Subcutaneous adipose tissue (tissue), 4 donors: ENCODE measurements around the gene SUSD1. TPM values are rescaled to one million over a fixed set of nuclear protein-coding genes. Genes with fewer than 3 reads are reported as not detected.

Experiments
- CTCF ChIP-seq: fragments of 450-650 bp; IDR thresholded peaks from one replicate; pipeline ENCODE4 v1.5.1; 2016; ENCODE audit warnings: low read depth, mild to moderate bottlenecking, control low read depth, antibody characterized with exemption, moderate library complexity
- total RNA-seq, 4 donors: library from RNA; depleted of rRNA; stranded (reverse); fragments of >200 nt; gene quantifications; one replicate each; pipeline ENCODE4 v1.1.0, GENCODE V29; 2016

The SUSD1 gene
- total RNA-seq, 4 donors from 2014 or later, result 8.4 to 24.6 (median 16.3) TPM

DNA sequence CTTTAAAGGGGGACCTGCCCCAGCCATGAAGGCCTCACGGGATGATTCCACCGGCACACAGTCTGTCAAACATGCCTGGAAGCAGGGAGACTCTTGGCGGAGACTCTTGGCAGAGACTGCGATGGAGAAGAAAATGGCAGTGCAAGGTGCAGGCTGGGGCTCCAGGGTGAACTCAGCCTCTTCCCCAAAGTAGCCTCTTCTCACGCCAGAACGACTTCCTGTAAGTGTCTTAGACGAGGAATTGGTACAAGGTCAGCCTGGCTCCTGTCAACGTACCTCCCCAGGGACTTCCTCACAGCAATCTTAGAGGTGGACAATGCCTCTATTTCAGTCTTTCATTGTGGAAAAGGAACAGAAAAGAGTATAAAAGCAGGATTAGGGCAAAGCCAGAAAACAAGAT lies 169.2 kb downstream of the SUSD1 start:
- no peak for TF ChIP-seq CTCF

DNA sequence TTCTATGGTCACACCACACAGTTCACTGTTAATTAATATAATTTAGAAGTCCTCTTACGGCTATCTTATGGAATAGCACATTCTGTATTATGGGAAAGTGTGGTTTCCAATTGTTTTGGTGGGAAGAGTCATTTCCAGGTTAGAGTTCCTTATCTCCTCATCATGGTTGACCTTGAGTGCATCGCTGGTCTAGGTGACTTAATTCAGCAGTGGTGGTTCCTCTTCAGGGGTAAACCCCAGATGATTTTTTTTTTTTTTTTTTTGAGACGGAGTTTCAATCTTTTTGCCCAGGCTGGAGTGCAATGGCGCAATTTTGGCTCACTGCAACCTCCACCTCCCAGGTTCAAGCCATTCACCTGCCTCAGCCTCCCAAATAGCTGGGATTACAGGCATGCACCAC lies 171.6 kb downstream of the SUSD1 start:
- no peak for TF ChIP-seq CTCF

DNA sequence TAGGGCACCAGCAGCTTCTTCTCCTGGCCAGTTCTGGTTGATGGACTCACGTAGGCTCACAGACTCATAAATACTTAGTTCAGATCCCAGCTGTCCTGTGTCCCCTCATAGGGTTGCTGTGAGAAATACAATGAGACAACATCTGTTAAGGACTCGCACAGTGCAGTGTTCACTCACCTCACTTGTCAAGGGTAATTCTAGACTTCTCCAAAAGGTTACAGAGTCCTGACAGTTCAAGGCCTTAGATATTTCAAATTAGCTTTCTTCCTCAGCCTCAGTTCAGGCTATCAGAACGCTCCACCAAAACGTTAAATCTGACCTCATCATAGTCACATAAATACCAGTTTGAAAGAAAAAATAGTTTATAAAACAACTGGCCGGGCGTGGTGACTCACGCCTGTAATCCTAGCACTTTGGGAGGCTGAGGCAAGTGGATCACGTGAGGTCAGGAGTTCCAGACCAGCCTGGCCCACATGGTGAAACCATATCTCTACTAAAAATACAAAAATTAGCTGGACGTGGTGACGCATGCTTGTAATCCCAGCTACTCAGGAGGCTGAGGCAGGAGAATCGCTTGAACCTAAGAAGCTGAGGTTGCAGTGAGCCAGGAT lies 172.1 kb downstream of the SUSD1 start:
- no peak for TF ChIP-seq CTCF

DNA sequence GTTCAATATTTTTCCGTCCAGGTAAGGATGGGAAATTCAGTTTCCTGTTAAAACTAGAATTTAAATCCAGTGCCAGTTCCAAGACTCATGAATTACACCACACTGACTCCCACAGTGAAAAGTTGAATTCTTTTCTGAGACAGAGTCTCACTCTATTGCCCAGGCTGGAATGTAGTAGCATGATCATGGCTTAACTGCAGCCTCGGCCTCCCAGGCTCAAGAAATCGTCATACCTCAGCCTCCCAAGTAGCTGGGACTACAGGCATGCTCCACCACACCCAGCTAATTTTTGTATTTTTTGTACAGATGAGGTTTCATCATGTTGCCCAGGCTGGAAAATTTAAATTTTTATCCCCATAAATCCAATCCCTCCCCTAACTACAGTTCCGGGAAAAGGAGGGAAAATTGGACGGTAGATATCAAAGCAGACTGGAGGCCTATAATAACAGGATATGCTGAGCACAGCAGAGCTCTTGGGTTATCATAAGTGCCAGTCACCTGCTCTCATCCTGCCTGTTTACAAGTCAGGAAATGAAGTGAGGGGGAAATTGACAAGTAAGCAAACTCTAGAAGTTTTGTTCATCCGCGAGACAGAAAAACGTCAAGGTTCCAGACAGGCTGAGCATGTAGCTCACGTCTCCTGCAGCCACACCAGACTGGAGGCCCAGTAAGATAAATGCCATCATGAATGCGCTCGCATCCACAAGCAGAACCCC lies 172.8 kb downstream of the SUSD1 start:
- TF ChIP-seq CTCF, result no peak

GRCh38 chr9:112000743-112001142 lies 174.4 kb downstream of the SUSD1 start:
- no peak for TF ChIP-seq CTCF

DNA sequence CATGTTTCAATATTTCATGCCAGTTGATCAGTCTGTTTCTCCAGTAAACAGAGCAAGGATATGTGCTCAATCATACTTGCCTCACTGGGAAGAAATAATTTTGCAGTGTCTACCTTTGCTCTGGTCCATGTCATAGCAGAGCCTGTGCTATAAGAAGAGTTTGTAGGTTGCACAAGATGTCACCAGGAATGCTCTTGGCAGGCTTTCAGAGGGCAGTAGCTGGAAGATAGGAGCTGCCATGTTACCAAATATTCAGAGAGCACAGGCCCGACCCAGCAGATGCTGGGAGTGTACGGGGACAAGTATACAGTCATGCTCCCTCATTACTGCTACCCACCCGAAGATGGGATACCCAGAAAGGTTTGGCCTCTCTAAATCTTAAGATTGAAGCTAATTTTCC lies 175.8 kb downstream of the SUSD1 start:
- no peak for TF ChIP-seq CTCF

DNA sequence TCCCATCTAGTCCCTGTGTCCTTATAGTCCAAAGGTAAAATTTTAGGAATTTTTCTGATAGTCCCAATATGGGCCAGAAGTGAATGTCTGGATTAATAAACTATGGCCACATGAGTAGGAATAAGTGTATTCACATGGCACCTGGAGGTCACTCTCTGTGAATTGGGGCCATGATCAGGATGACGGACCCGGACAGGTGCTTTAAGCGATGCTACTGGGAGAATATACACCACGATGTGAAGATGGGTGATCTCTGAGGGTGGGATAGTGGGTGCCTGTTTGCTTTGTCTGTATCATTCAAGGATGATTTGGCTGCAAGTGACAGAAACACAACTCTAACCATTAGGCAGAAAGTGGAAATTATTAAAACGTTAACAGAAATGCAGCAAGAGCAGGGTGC lies 177.3 kb downstream of the SUSD1 start:
- no peak for TF ChIP-seq CTCF
